Measurements from ENCODE around the gene GPRC5C.

DNA sequence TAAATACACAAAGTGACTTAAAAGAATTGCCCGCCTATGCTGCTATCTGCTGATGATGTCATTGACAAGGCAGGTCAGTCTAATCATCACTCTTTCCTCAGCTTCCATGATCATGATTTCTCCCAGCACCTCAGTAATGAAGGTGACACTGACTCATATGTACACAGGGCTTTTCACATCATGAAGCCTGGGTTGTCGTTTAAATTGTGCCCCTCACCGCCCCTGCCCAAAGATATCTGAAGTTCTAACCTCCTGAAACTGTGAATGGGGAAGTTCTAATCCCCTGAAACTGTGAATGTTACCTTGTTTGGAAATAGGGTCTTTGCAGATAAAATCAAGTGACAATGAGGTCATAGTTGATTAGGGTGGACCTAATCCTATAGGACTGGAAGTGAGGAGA lies 17.4 kb upstream of the GPRC5C start:
- TF ChIP-seq EGR1 (IDR thresholded peaks at IDR 0.05; ENCODE audit: low read depth in 2 of 2) (no peak), FOXA1 (IDR thresholded peaks at IDR 0.05) (no peak), YY1 (IDR thresholded peaks at IDR 0.05) (no peak), FOXA2 (IDR thresholded peaks at IDR 0.05) (no peak), RXRA (IDR thresholded peaks at IDR 0.05) (no peak), GABPA (IDR thresholded peaks at IDR 0.05 in 1 of 2, conservative IDR thresholded peaks at IDR 0.05 in 1 of 2) (no peak), HNF4A (conservative IDR thresholded peaks at IDR 0.05) (no peak), RAD21 (IDR thresholded peaks at IDR 0.05) (no peak)
- TF ChIP-seq, protein P1, sequence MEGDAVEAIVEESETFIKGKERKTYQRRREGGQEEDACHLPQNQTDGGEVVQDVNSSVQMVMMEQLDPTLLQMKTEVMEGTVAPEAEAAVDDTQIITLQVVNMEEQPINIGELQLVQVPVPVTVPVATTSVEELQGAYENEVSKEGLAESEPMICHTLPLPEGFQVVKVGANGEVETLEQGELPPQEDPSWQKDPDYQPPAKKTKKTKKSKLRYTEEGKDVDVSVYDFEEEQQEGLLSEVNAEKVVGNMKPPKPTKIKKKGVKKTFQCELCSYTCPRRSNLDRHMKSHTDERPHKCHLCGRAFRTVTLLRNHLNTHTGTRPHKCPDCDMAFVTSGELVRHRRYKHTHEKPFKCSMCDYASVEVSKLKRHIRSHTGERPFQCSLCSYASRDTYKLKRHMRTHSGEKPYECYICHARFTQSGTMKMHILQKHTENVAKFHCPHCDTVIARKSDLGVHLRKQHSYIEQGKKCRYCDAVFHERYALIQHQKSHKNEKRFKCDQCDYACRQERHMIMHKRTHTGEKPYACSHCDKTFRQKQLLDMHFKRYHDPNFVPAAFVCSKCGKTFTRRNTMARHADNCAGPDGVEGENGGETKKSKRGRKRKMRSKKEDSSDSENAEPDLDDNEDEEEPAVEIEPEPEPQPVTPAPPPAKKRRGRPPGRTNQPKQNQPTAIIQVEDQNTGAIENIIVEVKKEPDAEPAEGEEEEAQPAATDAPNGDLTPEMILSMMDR (IDR thresholded peaks at IDR 0.05; ENCODE audit: low read depth, low read length, missing input control) = no peak
- TF ChIP-seq, protein P2, sequence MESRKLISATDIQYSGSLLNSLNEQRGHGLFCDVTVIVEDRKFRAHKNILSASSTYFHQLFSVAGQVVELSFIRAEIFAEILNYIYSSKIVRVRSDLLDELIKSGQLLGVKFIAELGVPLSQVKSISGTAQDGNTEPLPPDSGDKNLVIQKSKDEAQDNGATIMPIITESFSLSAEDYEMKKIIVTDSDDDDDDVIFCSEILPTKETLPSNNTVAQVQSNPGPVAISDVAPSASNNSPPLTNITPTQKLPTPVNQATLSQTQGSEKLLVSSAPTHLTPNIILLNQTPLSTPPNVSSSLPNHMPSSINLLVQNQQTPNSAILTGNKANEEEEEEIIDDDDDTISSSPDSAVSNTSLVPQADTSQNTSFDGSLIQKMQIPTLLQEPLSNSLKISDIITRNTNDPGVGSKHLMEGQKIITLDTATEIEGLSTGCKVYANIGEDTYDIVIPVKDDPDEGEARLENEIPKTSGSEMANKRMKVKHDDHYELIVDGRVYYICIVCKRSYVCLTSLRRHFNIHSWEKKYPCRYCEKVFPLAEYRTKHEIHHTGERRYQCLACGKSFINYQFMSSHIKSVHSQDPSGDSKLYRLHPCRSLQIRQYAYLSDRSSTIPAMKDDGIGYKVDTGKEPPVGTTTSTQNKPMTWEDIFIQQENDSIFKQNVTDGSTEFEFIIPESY (IDR thresholded peaks at IDR 0.05) = no peak
- TF ChIP-seq, protein P3, sequence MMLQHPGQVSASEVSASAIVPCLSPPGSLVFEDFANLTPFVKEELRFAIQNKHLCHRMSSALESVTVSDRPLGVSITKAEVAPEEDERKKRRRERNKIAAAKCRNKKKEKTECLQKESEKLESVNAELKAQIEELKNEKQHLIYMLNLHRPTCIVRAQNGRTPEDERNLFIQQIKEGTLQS (IDR thresholded peaks at IDR 0.05) = no peak
- TF ChIP-seq, protein P4, sequence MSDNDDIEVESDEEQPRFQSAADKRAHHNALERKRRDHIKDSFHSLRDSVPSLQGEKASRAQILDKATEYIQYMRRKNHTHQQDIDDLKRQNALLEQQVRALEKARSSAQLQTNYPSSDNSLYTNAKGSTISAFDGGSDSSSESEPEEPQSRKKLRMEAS (IDR thresholded peaks at IDR 0.05) = no peak

Data from liver (tissue), 3 donors.